Smooth muscle cell (in vitro differentiated cells): ENCODE results near the gene NDUFA13. TPM values are rescaled to one million over a fixed set of nuclear protein-coding genes. Genes with fewer than 3 reads are reported as not detected.
A peak's percentile ranks its signal among the peaks of the same experiment; 100 is the strongest.
"Not testable (repeated sequence)": the region's sequence is repeated elsewhere in the genome, so short reads cannot be mapped to it uniquely, and the experiment has no call there.

Source experiments
- DNase-seq: peaks from one replicate; lab custom pipeline; 2025; ENCODE audit not compliant: unreplicated experiment; lab: John Stamatoyannopoulos, UW
- H2AFZ ChIP-seq: fragments of 200-600 bp; sonication (generic); 2 replicates; pipeline ENCODE4 v1.6.0; 2016; ENCODE audit warnings: antibody characterized with exemption, low read depth, mild to moderate bottlenecking
- H3F3A ChIP-seq: fragments of 200-600 bp; sonication (generic); 2 replicates; pipeline ENCODE4 v1.6.0; 2017; ENCODE audit warnings: antibody characterized with exemption, low read depth
- H3K27ac ChIP-seq: fragments of 200-600 bp; sonication (generic); 2 replicates; pipeline ENCODE4 v1.5.1; 2016; ENCODE audit warnings: low read depth, mild to moderate bottlenecking
- H3K27me3 ChIP-seq: fragments of 200-600 bp; sonication (generic); 2 replicates; pipeline ENCODE4 v1.6.1; 2016; ENCODE audit warnings: low read depth, mild to moderate bottlenecking
- H3K36me3 ChIP-seq: fragments of 200-600 bp; sonication (generic); 2 replicates; pipeline ENCODE4 v1.5.1; 2016; ENCODE audit warnings: low read depth
- H3K4me1 ChIP-seq: fragments of 200-600 bp; sonication (generic); 2 replicates; pipeline ENCODE4 v1.5.1; 2016; ENCODE audit warnings: low read depth
- H3K4me2 ChIP-seq: fragments of 200-600 bp; sonication (generic); 2 replicates; pipeline ENCODE4 v1.6.0; 2016; ENCODE audit warnings: mild to moderate bottlenecking
- H3K4me3 ChIP-seq: fragments of 200-600 bp; sonication (generic); 2 replicates; pipeline ENCODE4 v1.5.1; 2016; ENCODE audit warnings: mild to moderate bottlenecking
- H3K79me2 ChIP-seq: fragments of 200-600 bp; sonication (generic); 2 replicates; pipeline ENCODE4 v1.6.0; 2016; ENCODE audit warnings: low read depth, mild to moderate bottlenecking
- H3K9ac ChIP-seq: fragments of 200-600 bp; sonication (generic); 2 replicates; pipeline ENCODE4 v1.6.0; 2016; ENCODE audit warnings: low read depth
- H3K9me3 ChIP-seq: fragments of 200-600 bp; sonication (generic); replicated peaks from 2 replicates; pipeline ENCODE4 v1.5.1; 2016; ENCODE audit warnings: low read depth
- H4K20me1 ChIP-seq: fragments of 200-600 bp; sonication (generic); 2 replicates; pipeline ENCODE4 v1.6.0; 2016; ENCODE audit warnings: low read depth
- CTCF ChIP-seq: fragments of 200-600 bp; sonication (generic); IDR thresholded peaks from 2 replicates; pipeline ENCODE4 v1.5.1; 2017; ENCODE audit warnings: borderline replicate concordance, mild to moderate bottlenecking, antibody characterized with exemption; ENCODE audit not compliant: insufficient read depth, poor library complexity, severe bottlenecking
- WGBS: methylation state at CpG from one replicate; pipeline ENCODE4 v1.1.7; 2016; ENCODE audit warnings: low lambda C conversion rate; 5-methylcytosine and 5-hydroxymethylcytosine counted together
- polyA plus RNA-seq: library from polyadenylated mRNA; unstranded; fragments of >200 nt; fragmentation: Nextera tagmentation; extraction: Ambion mirVana; gene quantifications from 2 replicates; pipeline ENCODE4 v1.2.1, GENCODE V29; 2016
- total RNA-seq: library from RNA; depleted of rRNA; stranded (reverse); fragments of >200 nt; gene quantifications from 2 replicates; pipeline ENCODE4 v1.2.3, GENCODE V29; 2014

Gene NDUFA13
- total and polyA plus RNA-seq, 2 experiments from 2014 or later: 42.3 to 559 TPM

DNA sequence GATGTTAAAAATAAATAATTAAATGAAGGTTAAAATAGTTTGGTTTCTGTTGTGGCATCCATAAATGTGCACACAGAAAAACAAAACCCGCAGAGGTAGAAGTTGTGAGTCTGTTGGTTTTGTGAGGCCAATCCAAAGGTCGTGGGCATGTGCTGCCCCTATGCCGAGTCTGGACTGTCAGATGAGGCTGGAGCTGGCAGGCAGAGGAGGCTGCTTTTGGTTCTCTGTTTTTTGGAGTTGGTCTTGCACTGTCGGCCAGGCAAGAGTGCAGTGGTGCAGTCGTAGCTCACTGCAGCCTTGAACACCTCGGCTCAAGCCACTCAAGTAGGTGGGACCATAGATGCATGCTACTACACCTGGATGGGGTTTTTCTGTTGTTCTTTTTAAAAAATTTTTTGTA lies 44.3 kb upstream of the NDUFA13 start:
- H2AFZ ChIP-seq: no peak overlapping the region
- peaks cover 13% of the 10 kb centered on the region for H3K36me3 ChIP-seq
- 93% methylated on average over 6 of the region's 6 CpGs for WGBS
- H3K79me2 ChIP-seq: peaks cover 81% of the 10 kb centered on the region
- no peak for TF ChIP-seq CTCF
- no peak overlapping the region for H3K4me3 ChIP-seq
- H3K27me3 ChIP-seq: no peaks in the 10 kb centered on the region
- no peaks in the 10 kb centered on the region for H3F3A ChIP-seq
- DNase-seq: no peak
- H3K4me2 ChIP-seq: no peak overlapping the region
- no peak overlapping the region for H3K9ac ChIP-seq
- peaks cover 7% of the 10 kb centered on the region for H3K4me1 ChIP-seq
- peaks cover 46% of the 10 kb centered on the region for H4K20me1 ChIP-seq
- H3K9me3 ChIP-seq: peaks cover 17% of the 10 kb centered on the region
- no peak overlapping the region for H3K27ac ChIP-seq

DNA sequence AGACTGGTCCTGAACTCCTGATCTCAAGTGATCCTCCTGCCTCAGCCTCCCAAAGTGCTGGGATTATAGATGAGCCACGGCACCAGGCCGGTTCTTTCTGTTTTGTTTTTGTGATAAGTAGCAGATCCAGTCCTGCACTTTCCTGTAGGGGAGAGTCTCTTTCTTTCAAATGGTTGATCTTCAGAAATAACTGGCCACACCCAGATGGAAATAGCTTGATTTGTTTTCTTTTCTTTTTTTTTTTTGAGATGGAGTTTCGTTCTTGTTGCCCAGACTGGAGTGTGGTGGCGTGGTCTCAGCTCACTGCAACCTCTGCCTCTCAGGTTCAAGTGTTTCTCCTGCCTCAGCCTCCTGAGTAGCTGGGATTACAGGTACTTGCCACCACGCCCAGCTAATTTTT lies 43.9 kb upstream of the NDUFA13 start:
- H3K4me3 ChIP-seq, H3K27ac ChIP-seq, H3K9ac ChIP-seq, H3F3A ChIP-seq, H2AFZ ChIP-seq, H3K4me2 ChIP-seq, DNase-seq, H3K27me3 ChIP-seq, H3K4me1 ChIP-seq: not testable (repeated sequence)
- peaks cover 84% of the 10 kb centered on the region for H3K79me2 ChIP-seq
- H3K9me3 ChIP-seq: peaks cover 17% of the 10 kb centered on the region
- peaks cover 50% of the 10 kb centered on the region for H4K20me1 ChIP-seq
- 95% methylated on average over 5 of the region's 5 CpGs for WGBS
- peaks cover 13% of the 10 kb centered on the region for H3K36me3 ChIP-seq

- Histone ChIP-seq H3K36me3 (no peaks in the 10 kb centered on the region), H3K4me1 (peaks cover 7% of the 10 kb centered on the region), H3K4me2 (no peak overlapping the region), H4K20me1 (peaks cover 80% of the 10 kb centered on the region), H3F3A (no peaks in the 10 kb centered on the region), H3K9ac (no peak overlapping the region), H2AFZ (no peak overlapping the region), H3K79me2 (peaks cover 81% of the 10 kb centered on the region), H3K27me3 (no peaks in the 10 kb centered on the region), H3K27ac (no peak overlapping the region), H3K4me3 (no peak overlapping the region), H3K9me3 (no peaks in the 10 kb centered on the region)
- no peak for DNase-seq
- WGBS: 62% methylated on average over 21 of the region's 21 CpGs
- TF ChIP-seq CTCF: no peak
Measured at GRCh38 chr19:19475015-19475765, 40.8 kb upstream of the NDUFA13 start.

- no peak for DNase-seq
- Histone ChIP-seq H3K36me3 (no peaks in the 10 kb centered on the region), H3K4me3 (no peak overlapping the region), H2AFZ (no peak overlapping the region), H3K4me1 (peaks cover 7% of the 10 kb centered on the region), H3K9ac (no peak overlapping the region), H3K27ac (no peak overlapping the region), H3K27me3 (no peaks in the 10 kb centered on the region), H3K4me2 (no peak overlapping the region), H3K9me3 (no peaks in the 10 kb centered on the region), H3K79me2 (peaks cover 82% of the 10 kb centered on the region), H3F3A (no peaks in the 10 kb centered on the region), H4K20me1 (peaks cover 90% of the 10 kb centered on the region)
- WGBS: 79% methylated on average over 19 of the region's 19 CpGs
- peak; percentile 11 for TF ChIP-seq CTCF
Measured at GRCh38 chr19:19475849-19476828, 39.9 kb upstream of the NDUFA13 start.
